ENCODE results near the gene SIRT3.

DNA sequence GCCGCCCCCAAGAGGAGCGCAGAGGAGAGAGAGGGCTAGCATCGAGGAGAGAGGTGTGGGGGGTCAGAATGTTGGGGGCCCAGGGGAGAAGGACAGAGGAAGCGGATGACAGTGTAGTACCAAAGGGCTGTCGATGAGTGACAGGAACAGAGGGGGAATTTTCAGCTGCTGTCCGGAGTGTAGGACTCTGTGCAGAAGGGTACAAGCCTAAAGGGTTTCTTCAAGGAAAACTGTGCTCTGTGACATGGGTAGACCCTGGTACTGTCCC lies 36.7 kb upstream of the SIRT3 start:
- TF ChIP-seq, protein P1, sequence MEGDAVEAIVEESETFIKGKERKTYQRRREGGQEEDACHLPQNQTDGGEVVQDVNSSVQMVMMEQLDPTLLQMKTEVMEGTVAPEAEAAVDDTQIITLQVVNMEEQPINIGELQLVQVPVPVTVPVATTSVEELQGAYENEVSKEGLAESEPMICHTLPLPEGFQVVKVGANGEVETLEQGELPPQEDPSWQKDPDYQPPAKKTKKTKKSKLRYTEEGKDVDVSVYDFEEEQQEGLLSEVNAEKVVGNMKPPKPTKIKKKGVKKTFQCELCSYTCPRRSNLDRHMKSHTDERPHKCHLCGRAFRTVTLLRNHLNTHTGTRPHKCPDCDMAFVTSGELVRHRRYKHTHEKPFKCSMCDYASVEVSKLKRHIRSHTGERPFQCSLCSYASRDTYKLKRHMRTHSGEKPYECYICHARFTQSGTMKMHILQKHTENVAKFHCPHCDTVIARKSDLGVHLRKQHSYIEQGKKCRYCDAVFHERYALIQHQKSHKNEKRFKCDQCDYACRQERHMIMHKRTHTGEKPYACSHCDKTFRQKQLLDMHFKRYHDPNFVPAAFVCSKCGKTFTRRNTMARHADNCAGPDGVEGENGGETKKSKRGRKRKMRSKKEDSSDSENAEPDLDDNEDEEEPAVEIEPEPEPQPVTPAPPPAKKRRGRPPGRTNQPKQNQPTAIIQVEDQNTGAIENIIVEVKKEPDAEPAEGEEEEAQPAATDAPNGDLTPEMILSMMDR (IDR thresholded peaks at IDR 0.05) = no peak
- no peak for TF ChIP-seq POLR2A (IDR thresholded peaks at IDR 0.05)
